Testis (tissue), 3 donors: Measurements from ENCODE around the gene OPCML. TPM values are rescaled to one million over a fixed set of nuclear protein-coding genes. Genes with fewer than 3 reads are reported as not detected.

Experiments
- DNase-seq: peaks from one replicate; pipeline ENCODE4 v3.0.0-alpha.2; 2019
- H3K27ac ChIP-seq, 2 donors: fragments of 200-600 bp; sonication (generic); one replicate each; pipeline ENCODE4 v1.5.1; 2019
- H3K27me3 ChIP-seq: fragments of 200-600 bp; sonication (generic); one replicate; pipeline ENCODE4 v1.5.1; 2019
- H3K36me3 ChIP-seq: fragments of 200-600 bp; sonication (generic); one replicate; pipeline ENCODE4 v1.5.1; 2017; ENCODE audit warnings: low read depth; ENCODE audit errors: missing control alignments
- H3K4me1 ChIP-seq: fragments of 200-600 bp; sonication (generic); one replicate; pipeline ENCODE4 v1.5.1; 2019
- H3K4me3 ChIP-seq, 2 donors: fragments of 200-600 bp; sonication (generic); one replicate each; pipeline ENCODE4 v1.5.1; 2017 to 2019
- H3K9me3 ChIP-seq: fragments of 200-600 bp; sonication (generic); one replicate; pipeline ENCODE4 v1.5.1; 2017
- POLR2A ChIP-seq: fragments of 450-650 bp; IDR thresholded peaks from one replicate; pipeline ENCODE4 v1.6.1; 2017; ENCODE audit warnings: antibody characterized with exemption, mild to moderate bottlenecking, moderate library complexity
- WGBS, 2 donors: methylation state at CpG; one replicate each; pipeline ENCODE4 v1.1.5; 2018; 5-methylcytosine and 5-hydroxymethylcytosine counted together
- intact Hi-C: fragments of 100-400 bp; cut with DNase I; formaldehyde crosslinking; loops from one replicate; pipeline ENCODE4 v1.15.1; 2023; ENCODE audit warnings: low total_unique reads
- polyA plus RNA-seq: library from polyadenylated mRNA; stranded (reverse); fragments of 350-450 nt; fragmentation: Illumina TruSeq; extraction: RNeasy Lipid Tissue Mini Kit (QIAGEN cat#74804); gene quantifications from one replicate; pipeline ENCODE4 v1.2.3, GENCODE V29; 2014; ENCODE audit warnings: low read depth, low replicate concordance; ENCODE audit not compliant: insufficient read depth
- total RNA-seq, 2 donors: library from RNA; depleted of rRNA; stranded (reverse); fragments of >200 nt; gene quantifications; one replicate each; pipeline ENCODE4 v1.2.3, GENCODE V29; 2016
- TF ChIP-seq, protein P1 (sequence below), 3 experiments: fragments of 450-650 bp in 2 of 3; fragments of 200-600 bp in 1 of 3; sonication (generic) in 1 of 3; IDR thresholded peaks; one replicate each; pipeline ENCODE4 v1.5.1; 2016 to 2019; ENCODE audit warnings: antibody characterized with exemption in 3 of 3, mild to moderate bottlenecking in 2 of 3, moderate library complexity in 1 of 3

OPCML gene
- total and polyA plus RNA-seq, 3 donors from 2014 or later: 0.16 to 2.7 (median 0.62) TPM

- TF ChIP-seq POLR2A: no peak
- TF ChIP-seq, protein P1, sequence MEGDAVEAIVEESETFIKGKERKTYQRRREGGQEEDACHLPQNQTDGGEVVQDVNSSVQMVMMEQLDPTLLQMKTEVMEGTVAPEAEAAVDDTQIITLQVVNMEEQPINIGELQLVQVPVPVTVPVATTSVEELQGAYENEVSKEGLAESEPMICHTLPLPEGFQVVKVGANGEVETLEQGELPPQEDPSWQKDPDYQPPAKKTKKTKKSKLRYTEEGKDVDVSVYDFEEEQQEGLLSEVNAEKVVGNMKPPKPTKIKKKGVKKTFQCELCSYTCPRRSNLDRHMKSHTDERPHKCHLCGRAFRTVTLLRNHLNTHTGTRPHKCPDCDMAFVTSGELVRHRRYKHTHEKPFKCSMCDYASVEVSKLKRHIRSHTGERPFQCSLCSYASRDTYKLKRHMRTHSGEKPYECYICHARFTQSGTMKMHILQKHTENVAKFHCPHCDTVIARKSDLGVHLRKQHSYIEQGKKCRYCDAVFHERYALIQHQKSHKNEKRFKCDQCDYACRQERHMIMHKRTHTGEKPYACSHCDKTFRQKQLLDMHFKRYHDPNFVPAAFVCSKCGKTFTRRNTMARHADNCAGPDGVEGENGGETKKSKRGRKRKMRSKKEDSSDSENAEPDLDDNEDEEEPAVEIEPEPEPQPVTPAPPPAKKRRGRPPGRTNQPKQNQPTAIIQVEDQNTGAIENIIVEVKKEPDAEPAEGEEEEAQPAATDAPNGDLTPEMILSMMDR (IDR thresholded peaks at IDR 0.05): no peak
- H3K36me3 ChIP-seq: no peaks in the 10 kb centered on the region
- no peak overlapping the region for H3K27ac ChIP-seq
- no peaks in the 10 kb centered on the region for H3K9me3 ChIP-seq
- no peaks in the 10 kb centered on the region for H3K27me3 ChIP-seq
- no peaks in the 10 kb centered on the region for H3K4me1 ChIP-seq
- intact Hi-C loops: no loop called here
- no peak for DNase-seq
- 82 to 86% methylated on average over 6 of the region's 6 CpGs for WGBS, 2 donors
- no peak overlapping the region for H3K4me3 ChIP-seq
Observed at GRCh38 chr11:133414506-133414905, 117.8 kb downstream of the OPCML start.

DNA sequence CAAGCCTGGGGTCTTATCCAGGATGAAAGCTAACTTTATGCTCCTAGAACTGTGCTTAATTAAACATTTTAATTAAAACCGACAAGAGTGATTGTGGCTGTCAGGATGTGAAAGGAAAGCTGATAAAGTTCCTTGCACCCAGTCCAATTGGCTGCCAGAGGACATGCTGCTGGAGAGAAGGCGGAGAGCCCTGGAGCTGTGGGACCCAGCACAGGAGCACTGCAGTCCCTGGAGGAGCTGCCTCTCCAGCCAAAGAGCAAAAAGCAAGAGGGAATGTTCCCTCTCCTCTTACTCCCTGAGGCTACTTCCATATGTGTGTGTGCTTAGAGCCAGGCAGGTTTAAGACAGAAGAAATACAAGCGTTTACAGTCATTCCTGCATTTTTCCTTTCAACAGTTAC is 118.6 kb downstream of the OPCML start:
- Histone ChIP-seq H3K9me3 (no peaks in the 10 kb centered on the region), H3K27me3 (no peaks in the 10 kb centered on the region), H3K4me1 (no peaks in the 10 kb centered on the region), H3K36me3 (no peaks in the 10 kb centered on the region), H3K27ac (no peak overlapping the region), H3K4me3 (no peak overlapping the region)
- no peak for TF ChIP-seq POLR2A
- TF ChIP-seq, protein P1 (IDR thresholded peaks at IDR 0.05): no peak
- no peak for DNase-seq
- intact Hi-C loops: no loop called here
- 63 to 78% methylated on average over 3 of the region's 3 CpGs for WGBS, 2 donors

DNA sequence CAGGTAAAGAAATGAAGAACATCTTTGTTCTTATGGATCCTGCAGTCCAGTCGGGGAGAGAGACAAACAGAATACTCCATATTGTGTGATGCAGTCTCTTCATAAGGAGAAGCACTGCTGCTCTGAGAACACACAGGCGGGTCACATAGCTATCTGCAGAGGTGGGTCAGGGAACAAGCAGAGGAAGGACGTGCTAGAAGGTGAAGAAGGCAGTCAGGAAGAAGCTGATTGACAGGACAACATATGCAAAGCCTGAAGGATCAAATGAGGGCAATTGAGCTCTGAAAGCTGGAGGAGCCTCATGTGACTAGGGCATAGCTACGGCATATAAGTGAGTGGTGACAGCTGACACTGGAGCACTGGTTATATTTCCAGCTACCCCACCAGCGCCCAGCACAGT is 122.5 kb downstream of the OPCML start:
- no peak for DNase-seq
- Histone ChIP-seq H3K4me3 (no peak overlapping the region), H3K27me3 (no peaks in the 10 kb centered on the region), H3K27ac (no peak overlapping the region), H3K9me3 (no peaks in the 10 kb centered on the region), H3K4me1 (no peaks in the 10 kb centered on the region), H3K36me3 (no peaks in the 10 kb centered on the region)
- no peak for TF ChIP-seq POLR2A
- TF ChIP-seq, protein P1 (IDR thresholded peaks at IDR 0.05): no peak
- WGBS, 2 donors: 67 to 77% methylated on average over 5 of the region's 5 CpGs
- intact Hi-C loops: no loop called here

GRCh38 chr11:133408936-133409335 is 123.4 kb downstream of the OPCML start:
- TF ChIP-seq POLR2A: no peak
- TF ChIP-seq, protein P1 (IDR thresholded peaks at IDR 0.05): no peak
- intact Hi-C loops: no loop called here
- no peaks in the 10 kb centered on the region for H3K4me1 ChIP-seq
- H3K4me3 ChIP-seq: no peak overlapping the region
- H3K36me3 ChIP-seq: no peaks in the 10 kb centered on the region
- H3K27ac ChIP-seq: no peak overlapping the region
- no peak for DNase-seq
- WGBS, 2 donors: 84 to 92% methylated on average over 9 of the region's 9 CpGs
- no peaks in the 10 kb centered on the region for H3K9me3 ChIP-seq
- no peaks in the 10 kb centered on the region for H3K27me3 ChIP-seq

DNA sequence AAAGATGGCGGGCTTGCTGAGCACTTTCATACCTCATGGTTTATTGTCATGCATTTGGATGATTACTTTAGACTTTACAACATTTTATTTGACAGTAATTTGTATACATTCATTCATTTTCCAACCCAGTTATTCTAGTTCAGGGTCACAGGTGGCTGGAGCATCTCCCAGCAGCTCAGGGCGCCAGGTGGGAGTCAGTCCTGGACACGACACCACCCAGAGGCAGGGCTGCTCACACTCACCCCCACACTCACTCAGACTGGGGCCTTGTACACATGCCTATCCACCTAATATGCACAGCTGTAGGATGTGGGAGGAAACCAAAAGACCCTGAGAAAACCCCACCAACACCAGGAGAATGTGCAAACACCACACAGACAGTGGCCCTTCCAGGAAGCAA is 123.9 kb downstream of the OPCML start:
- intact Hi-C loops: no loop called here
- no peak overlapping the region for H3K27ac ChIP-seq
- H3K4me1 ChIP-seq: no peaks in the 10 kb centered on the region

More for the DNA sequence above, 123.9 kb downstream of the OPCML start:
- Histone ChIP-seq H3K27me3 (no peaks in the 10 kb centered on the region), H3K4me3 (no peak overlapping the region), H3K9me3 (no peaks in the 10 kb centered on the region), H3K36me3 (no peaks in the 10 kb centered on the region)
- 69 to 86% methylated on average over 3 of the region's 3 CpGs for WGBS, 2 donors
- DNase-seq: no peak
- TF ChIP-seq, protein P1 (IDR thresholded peaks at IDR 0.05): no peak
- no peak for TF ChIP-seq POLR2A
